Activated CD4-positive, alpha-beta T cell treated with anti-CD3 and anti-CD28 coated beads, Interleukin-2, amount 50 U/mL, for 4 hours (primary cell): ENCODE data around the gene LRRC3.
"Not testable (repeated sequence)": the region's sequence is repeated elsewhere in the genome, so short reads cannot be mapped to it uniquely, and the experiment has no call there.

Experiments used
- DNase-seq, 2 experiments: peaks; one replicate each; pipeline ENCODE4 v3.0.0-alpha.2; 2020

Gene LRRC3

GRCh38 chr21:44454747-44455523, at the start of gene LRRC3:
TSS of gene LRRC3 (plus strand) at chr21:44455510. CDS start at chr21:44456645, 1,135 bp downstream.
- DNase-seq, result peak; percentile 77 to 83

- no peak for DNase-seq
These were observed 49.1 kb upstream of the LRRC3 start for GRCh38 chr21:44405948-44406872.

- DNase-seq, result no peak
These were observed 48.4 kb upstream of the LRRC3 start for GRCh38 chr21:44406953-44407352.

GRCh38 chr21:44407493-44407892, 47.8 kb upstream of the LRRC3 start:
- peak; percentile 14 to 24 for DNase-seq

GRCh38 chr21:44408226-44408625, 47.1 kb upstream of the LRRC3 start:
- no peak for DNase-seq

GRCh38 chr21:44413566-44414290, 41.6 kb upstream of the LRRC3 start:
- no peak for DNase-seq

GRCh38 chr21:44414291-44415072, 40.8 kb upstream of the LRRC3 start:
- DNase-seq, result no peak

GRCh38 chr21:44415073-44416025, 40.0 kb upstream of the LRRC3 start:
- no peak for DNase-seq

- DNase-seq, result no peak
These were observed 39.1 kb upstream of the LRRC3 start for GRCh38 chr21:44416193-44416592.

GRCh38 chr21:44417621-44418107, 37.6 kb upstream of the LRRC3 start:
- DNase-seq, result not testable (repeated sequence)

- DNase-seq, result no peak
These were observed 37.0 kb upstream of the LRRC3 start for GRCh38 chr21:44418108-44418875.

GRCh38 chr21:44418876-44419230, 36.5 kb upstream of the LRRC3 start:
- no peak for DNase-seq

- DNase-seq, result no peak
These were observed 35.6 kb upstream of the LRRC3 start for GRCh38 chr21:44419679-44420078.

GRCh38 chr21:44420416-44421205, 34.7 kb upstream of the LRRC3 start:
- DNase-seq, result no peak

GRCh38 chr21:44421901-44422840, 33.1 kb upstream of the LRRC3 start:
- DNase-seq, result no peak

GRCh38 chr21:44423312-44423821, 31.9 kb upstream of the LRRC3 start:
- no peak for DNase-seq

GRCh38 chr21:44423941-44424607, 31.2 kb upstream of the LRRC3 start:
- DNase-seq, result no peak
